Fibroblast of peridontal ligament (primary cell): Measurements from ENCODE around the gene SMIM20.
"Not testable (repeated sequence)": the region's sequence is repeated elsewhere in the genome, so short reads cannot be mapped to it uniquely, and the experiment has no call there.

Source experiments
- DNase-seq: peaks from one replicate; pipeline ENCODE4 v3.0.0-alpha.2; 2010; ENCODE audit errors: extremely low read depth

SMIM20 gene

GRCh38 chr4:25890571-25891485 lies 23.2 kb upstream of the SMIM20 start:
- no peak for DNase-seq

GRCh38 chr4:25892796-25893195 lies 21.2 kb upstream of the SMIM20 start:
- DNase-seq = no peak

DNA sequence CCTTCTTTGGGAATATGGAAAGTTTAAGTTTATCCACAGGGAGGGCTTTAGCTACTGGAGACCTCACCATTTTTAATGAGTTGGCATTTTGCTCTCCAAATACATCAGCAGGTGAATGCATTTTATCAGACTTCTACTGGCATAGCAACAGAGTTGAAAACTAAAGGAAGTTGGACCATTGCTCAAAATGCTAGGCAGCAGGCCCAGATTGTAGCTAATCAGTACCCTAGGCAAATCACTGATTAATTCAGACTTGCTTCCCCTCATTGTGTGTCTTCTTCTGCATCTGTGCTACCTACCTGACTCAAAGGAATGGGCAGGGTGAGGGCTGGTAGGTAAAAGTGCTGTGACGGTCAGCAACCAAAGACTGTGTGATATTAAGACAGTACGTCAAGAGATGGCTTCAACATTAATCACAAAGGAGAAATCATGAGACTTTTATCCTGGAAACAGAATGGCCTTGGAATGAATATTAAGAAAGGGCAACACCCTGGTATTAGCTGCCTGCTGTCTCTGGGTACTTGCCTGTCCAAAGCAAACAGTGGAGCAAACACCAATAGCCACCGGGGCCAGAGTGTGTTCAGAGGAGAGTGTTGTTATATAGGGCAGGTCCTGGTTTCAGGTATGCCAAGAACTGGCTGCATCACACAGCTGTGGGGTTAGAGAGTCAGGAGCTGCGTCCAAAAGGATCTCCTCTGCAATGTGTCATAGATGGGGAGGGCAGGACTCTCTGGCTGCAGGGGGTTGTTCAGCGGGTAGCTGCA lies 17.1 kb upstream of the SMIM20 start:
- no peak for DNase-seq

DNA sequence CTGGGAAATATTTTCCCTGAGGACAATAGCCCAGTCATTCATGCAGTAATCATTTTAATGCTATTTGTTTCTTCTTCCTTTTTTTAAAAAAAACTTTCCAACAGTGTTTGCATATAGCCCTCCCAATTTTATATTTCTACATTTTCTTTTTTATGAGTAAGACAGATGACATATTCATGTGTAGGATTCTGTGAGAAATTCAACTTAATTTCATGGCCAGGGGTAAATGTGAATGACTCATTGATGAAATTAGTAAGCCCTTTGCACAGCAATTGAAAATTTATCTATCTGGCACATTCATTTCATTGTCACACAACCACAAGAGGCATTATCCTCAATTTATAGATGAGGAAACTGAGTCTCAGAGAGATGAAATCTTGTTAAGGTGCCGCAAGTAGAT lies 13.7 kb upstream of the SMIM20 start:
- no peak for DNase-seq

GRCh38 chr4:25901030-25901430 lies 13.0 kb upstream of the SMIM20 start:
- DNase-seq = no peak

DNA sequence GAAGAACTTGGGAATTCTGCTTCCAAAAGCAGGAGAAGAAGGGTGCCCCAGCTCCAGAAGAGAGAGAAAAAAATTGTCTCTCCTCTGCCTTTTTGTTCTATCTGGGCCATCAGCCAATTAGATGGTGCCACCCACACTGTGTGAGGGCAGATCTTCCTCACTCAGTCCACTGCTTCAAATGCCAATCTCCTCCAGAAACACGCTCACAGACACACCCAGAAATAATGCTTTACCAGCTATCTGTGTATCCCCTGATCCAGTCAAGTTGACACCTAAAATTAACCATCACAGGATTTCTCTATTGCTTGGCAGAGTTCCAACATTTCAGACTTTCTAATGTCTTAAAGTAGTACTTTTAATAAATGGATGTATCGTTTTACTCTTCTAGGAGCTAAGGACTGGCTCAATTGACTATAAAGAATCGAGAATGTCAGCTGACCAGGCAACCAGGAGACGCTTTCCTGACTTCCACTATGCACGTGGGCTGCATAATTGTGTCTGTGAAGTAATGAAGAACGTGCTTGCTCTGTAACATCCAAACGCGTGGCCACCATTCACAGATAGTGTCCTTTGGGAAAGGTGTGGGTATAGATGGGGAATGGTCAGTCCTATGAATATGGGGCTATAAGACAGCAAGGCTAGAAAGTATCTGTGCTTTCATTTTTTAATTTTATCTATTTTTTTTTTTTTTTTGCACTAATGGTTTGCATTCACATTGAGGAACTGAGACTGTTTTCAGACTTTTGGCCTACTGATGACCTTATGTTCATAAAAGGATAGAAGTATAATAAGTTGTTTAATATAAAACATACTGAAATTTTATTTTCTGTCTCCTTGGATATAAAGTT lies 9.9 kb upstream of the SMIM20 start:
- DNase-seq = no peak

DNA sequence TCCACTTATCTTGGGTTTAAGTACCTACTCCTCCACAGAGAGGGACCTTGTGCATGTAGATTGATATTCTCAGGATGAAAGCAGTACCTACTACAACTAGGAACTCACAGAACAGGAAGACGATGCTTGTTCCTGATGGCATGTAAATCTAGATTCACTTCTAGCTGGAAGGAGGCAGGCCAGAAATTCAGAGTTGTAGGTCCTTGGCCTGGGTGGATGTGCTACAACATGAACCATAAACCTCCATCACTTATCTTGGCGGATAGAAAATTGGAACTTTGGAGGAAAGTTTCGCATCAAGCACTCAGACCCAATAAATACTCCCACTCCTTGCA lies 9.3 kb upstream of the SMIM20 start:
- DNase-seq = no peak

DNA sequence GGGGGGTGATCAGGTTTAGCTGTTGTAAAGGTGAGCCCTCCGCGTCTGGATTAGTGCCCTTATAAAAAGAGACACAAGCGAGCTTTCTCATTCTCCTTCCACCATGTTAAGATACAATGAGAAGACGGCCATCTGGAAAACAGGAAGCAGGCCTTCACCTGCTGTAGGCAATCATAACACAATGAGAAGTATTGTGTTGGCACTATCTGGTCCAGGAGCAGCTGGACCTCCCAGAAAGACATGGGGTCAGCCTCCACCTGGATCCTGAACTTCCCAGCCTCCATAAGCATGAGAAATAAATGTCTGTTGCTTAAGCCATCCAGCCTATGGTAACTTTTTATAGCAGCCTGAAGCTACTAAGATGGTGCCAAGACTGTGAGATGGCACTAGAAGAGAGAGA lies 8.6 kb upstream of the SMIM20 start:
- no peak for DNase-seq

GRCh38 chr4:25906113-25906512 lies 7.9 kb upstream of the SMIM20 start:
- DNase-seq = not testable (repeated sequence)

DNA sequence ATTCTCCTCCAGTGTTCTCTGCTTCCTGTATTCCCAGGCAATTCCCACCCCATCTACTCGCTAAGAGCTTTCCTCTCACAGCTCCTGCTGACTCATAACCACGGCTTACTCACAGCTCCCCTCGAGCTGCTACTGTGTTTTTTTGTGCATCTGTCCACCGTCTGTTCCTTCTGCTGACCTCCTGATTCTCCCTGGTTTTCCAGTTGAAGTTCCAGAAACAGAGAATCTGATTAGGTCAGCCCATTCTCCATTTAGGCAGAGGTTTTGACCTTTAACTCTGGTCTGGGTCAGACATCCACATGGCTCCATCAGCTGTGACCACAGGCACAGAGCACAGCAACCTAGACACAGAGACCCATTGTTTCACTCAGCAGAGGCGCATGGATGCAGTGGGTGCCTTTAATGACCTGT lies 5.5 kb upstream of the SMIM20 start:
- peak; percentile 92 for DNase-seq

- no peak for DNase-seq
Observed at GRCh38 chr4:25911356-25911755, 2.7 kb upstream of the SMIM20 start.

- no peak for DNase-seq
Observed at GRCh38 chr4:25913056-25913850, 767 bp upstream of the SMIM20 start.

GRCh38 chr4:25914670-25915352 lies 791 bp downstream of the SMIM20 start:
- DNase-seq = peak; percentile 25

DNA sequence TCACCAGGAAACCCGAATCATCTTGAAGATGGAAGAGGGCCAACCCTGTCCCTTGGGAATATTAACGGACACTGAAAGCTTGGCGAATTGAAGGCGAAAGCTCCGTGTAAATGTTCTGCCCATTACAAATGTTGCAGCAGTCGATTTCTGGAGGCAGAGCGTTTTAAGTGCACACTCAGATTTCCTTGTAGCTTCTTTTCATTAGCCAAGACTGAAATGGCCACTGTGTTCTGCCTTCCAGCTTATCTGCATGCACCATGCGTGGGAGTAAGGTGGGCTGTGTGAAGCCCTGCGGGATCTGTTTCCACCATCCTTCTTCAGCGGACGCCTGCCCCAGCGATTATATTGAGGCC lies 1.3 kb downstream of the SMIM20 start:
- DNase-seq = no peak

DNA sequence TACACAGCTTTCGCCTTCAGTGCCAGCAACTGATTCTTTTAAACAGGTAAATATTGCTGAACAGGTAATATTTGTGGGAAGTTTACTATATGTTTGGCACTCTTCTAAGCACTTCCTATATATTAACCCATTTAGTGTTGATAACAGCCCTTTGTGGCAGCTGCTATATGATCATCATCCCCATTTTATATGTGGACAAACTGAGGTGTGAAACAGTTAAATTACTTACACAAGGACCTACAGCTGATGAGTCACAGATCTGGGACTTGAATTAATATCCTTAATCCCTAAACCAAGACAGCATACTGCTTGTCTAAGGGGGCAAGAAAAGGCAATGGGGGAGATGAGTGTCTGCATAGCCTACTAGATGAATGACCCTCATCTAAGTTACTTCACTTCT lies 2.9 kb downstream of the SMIM20 start:
- no peak for DNase-seq

DNA sequence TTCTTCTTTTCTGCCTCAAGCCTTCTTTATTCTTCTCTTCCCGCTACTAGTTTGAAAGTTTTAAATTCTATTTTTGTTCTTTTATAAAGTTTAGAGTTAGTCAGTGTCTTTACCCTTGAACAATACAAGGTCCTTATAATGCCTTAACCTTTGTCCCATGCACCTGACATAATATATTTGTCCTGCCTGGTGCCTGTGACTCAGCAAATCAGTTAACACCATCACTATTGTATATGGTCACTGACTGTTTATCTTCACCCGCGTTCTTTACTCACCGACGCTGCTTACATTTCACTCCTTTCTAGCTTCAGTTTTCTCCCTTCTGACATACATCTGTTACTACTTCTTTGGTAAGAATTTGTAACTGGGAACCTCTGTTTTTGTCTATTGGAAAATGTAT lies 5.7 kb downstream of the SMIM20 start:
- DNase-seq = no peak

GRCh38 chr4:25921922-25922321 lies 7.9 kb downstream of the SMIM20 start:
- no peak for DNase-seq

DNA sequence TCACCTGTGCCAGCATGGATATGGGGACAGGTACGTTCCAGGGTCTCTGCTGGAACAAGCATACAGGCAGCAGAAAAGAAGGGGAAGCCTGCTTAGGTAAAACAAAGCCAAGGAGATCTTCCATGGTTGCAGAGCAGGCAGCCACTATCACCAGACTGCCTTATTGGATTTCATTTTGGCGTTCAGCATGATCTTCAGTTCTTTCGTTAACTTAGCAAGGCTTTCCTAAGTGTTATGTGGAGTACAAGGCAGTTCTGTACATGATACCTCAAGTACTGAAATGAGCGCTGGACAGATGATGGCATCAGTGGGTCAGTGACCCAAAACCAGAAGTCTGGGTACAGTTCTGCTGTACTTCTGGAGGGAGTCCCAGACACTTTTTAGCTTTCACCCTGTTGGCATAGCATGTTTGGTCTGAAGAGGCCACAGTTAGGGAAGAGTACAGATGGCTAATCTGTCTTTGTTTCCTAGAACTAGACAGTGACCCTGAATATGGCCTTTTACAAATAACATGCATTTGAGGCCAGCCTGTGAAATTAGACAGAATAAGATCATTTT lies 8.9 kb downstream of the SMIM20 start:
- no peak for DNase-seq

GRCh38 chr4:25923745-25924144 lies 9.7 kb downstream of the SMIM20 start:
- DNase-seq = no peak

- peak; percentile 54 for DNase-seq
Observed at GRCh38 chr4:25925486-25926201, 11.6 kb downstream of the SMIM20 start.
